HEK293T (cell line): Measurements from ENCODE around the gene SOX30.

ENCODE experiments used
- ELF4 ChIP-seq: fragments of 450-650 bp; IDR thresholded peaks from 2 replicates; pipeline ENCODE4 v1.6.1; 2017; ENCODE audit warnings: antibody characterized with exemption
- FOXA1 ChIP-seq: fragments of 450-650 bp; IDR thresholded peaks from 2 replicates; pipeline ENCODE4 v1.6.1; 2016; ENCODE audit warnings: mild to moderate bottlenecking
- HDGF ChIP-seq: fragments of 450-650 bp; IDR thresholded peaks from 2 replicates; pipeline ENCODE4 v1.6.1; 2017; ENCODE audit warnings: antibody characterized with exemption, borderline replicate concordance
- PKNOX1 ChIP-seq: fragments of 450-650 bp; IDR thresholded peaks from 2 replicates; pipeline ENCODE4 v1.6.1; 2016
- SP1 ChIP-seq: fragments of 450-650 bp; IDR thresholded peaks from 2 replicates; pipeline ENCODE4 v1.6.1; 2017
- TARDBP ChIP-seq: fragments of 450-650 bp; IDR thresholded peaks from 2 replicates; pipeline ENCODE4 v1.6.1; 2016
- ZNF384 ChIP-seq: fragments of 450-650 bp; IDR thresholded peaks from 2 replicates; pipeline ENCODE4 v1.6.1; 2016

GRCh38 chr5:157669701-157670097, 17.5 kb upstream of the SOX30 start:
- TF ChIP-seq SP1 (no peak), PKNOX1 (no peak), TARDBP (no peak), FOXA1 (no peak), HDGF (no peak), ZNF384 (no peak), ELF4 (no peak)
